SK-N-SH (cell line): ENCODE measurements around the gene GLTPD2.

Experiments used
- EZH2phosphoT487 ChIP-seq: fragments of 200-600 bp; sonication (generic); IDR thresholded peaks from 2 replicates; pipeline ENCODE4 v1.6.1; 2017; ENCODE audit warnings: low read depth, mixed run types, mild to moderate bottlenecking, antibody characterized with exemption, moderate library complexity, borderline replicate concordance
- FOXM1 ChIP-seq: IDR thresholded peaks from 2 replicates; pipeline ENCODE4 v1.4.0; 2012; ENCODE audit warnings: low read depth, mild to moderate bottlenecking
- GABPA ChIP-seq: IDR thresholded peaks from 2 replicates; pipeline ENCODE4 v1.4.0; 2012; ENCODE audit warnings: low read depth, mild to moderate bottlenecking
- RAD21 ChIP-seq: IDR thresholded peaks from 2 replicates; pipeline ENCODE4 v1.6.1; 2012; ENCODE audit warnings: mild to moderate bottlenecking, low read length
- SIN3A ChIP-seq: IDR thresholded peaks from 2 replicates; pipeline ENCODE4 v1.6.1; 2012; ENCODE audit warnings: low read depth, mild to moderate bottlenecking, low read length, moderate library complexity, borderline replicate concordance
- TF ChIP-seq, protein P1 (sequence below): fragments of 200-600 bp; sonication (generic); IDR thresholded peaks from 2 replicates; pipeline ENCODE4 v1.6.1; 2017; ENCODE audit warnings: antibody characterized with exemption, mild to moderate bottlenecking, moderate library complexity
- TF ChIP-seq, protein P2 (sequence below): IDR thresholded peaks from 2 replicates; pipeline ENCODE4 v1.4.0; 2012; ENCODE audit warnings: low read depth, borderline replicate concordance
- TF ChIP-seq, protein P3 (sequence below): fragments of 150-350 bp; IDR thresholded peaks from 2 replicates; pipeline ENCODE4 v1.6.1; 2017; ENCODE audit warnings: antibody characterized with exemption, low read length, low read depth, borderline replicate concordance
- TF ChIP-seq, protein P4 (sequence below): IDR thresholded peaks from 2 replicates; pipeline ENCODE4 v1.4.0; 2012; ENCODE audit warnings: low read depth, borderline replicate concordance

DNA sequence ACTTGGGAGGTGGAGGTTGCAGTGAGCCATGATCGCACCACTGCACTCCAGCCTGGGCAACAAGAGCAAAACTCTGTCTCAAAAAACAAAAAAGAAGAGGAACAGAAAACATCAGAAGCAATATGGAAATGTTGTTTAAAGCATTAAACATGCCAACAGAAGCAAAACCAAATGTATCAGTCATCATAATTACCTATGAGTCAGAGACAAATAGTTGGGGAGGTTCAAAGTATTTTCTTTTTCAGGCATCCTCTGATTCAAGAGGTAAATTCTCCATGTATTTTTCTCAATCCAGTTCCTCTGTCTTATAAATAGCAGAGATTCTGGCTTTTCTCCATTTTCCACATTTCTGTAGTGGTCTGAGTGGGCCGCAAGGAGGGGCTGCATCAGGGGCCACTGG lies 19.1 kb upstream of the GLTPD2 start:
- TF ChIP-seq SIN3A (no peak), RAD21 (no peak), GABPA (no peak), FOXM1 (no peak), EZH2phosphoT487 (no peak)
- TF ChIP-seq, protein P1, sequence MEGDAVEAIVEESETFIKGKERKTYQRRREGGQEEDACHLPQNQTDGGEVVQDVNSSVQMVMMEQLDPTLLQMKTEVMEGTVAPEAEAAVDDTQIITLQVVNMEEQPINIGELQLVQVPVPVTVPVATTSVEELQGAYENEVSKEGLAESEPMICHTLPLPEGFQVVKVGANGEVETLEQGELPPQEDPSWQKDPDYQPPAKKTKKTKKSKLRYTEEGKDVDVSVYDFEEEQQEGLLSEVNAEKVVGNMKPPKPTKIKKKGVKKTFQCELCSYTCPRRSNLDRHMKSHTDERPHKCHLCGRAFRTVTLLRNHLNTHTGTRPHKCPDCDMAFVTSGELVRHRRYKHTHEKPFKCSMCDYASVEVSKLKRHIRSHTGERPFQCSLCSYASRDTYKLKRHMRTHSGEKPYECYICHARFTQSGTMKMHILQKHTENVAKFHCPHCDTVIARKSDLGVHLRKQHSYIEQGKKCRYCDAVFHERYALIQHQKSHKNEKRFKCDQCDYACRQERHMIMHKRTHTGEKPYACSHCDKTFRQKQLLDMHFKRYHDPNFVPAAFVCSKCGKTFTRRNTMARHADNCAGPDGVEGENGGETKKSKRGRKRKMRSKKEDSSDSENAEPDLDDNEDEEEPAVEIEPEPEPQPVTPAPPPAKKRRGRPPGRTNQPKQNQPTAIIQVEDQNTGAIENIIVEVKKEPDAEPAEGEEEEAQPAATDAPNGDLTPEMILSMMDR = no peak
- TF ChIP-seq, protein P2, sequence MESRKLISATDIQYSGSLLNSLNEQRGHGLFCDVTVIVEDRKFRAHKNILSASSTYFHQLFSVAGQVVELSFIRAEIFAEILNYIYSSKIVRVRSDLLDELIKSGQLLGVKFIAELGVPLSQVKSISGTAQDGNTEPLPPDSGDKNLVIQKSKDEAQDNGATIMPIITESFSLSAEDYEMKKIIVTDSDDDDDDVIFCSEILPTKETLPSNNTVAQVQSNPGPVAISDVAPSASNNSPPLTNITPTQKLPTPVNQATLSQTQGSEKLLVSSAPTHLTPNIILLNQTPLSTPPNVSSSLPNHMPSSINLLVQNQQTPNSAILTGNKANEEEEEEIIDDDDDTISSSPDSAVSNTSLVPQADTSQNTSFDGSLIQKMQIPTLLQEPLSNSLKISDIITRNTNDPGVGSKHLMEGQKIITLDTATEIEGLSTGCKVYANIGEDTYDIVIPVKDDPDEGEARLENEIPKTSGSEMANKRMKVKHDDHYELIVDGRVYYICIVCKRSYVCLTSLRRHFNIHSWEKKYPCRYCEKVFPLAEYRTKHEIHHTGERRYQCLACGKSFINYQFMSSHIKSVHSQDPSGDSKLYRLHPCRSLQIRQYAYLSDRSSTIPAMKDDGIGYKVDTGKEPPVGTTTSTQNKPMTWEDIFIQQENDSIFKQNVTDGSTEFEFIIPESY = no peak
- TF ChIP-seq, protein P3, sequence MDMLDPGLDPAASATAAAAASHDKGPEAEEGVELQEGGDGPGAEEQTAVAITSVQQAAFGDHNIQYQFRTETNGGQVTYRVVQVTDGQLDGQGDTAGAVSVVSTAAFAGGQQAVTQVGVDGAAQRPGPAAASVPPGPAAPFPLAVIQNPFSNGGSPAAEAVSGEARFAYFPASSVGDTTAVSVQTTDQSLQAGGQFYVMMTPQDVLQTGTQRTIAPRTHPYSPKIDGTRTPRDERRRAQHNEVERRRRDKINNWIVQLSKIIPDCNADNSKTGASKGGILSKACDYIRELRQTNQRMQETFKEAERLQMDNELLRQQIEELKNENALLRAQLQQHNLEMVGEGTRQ = no peak
- TF ChIP-seq, protein P4, sequence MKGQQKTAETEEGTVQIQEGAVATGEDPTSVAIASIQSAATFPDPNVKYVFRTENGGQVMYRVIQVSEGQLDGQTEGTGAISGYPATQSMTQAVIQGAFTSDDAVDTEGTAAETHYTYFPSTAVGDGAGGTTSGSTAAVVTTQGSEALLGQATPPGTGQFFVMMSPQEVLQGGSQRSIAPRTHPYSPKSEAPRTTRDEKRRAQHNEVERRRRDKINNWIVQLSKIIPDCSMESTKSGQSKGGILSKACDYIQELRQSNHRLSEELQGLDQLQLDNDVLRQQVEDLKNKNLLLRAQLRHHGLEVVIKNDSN = no peak
